ENCODE data around the gene UBB. TPM values are rescaled to one million over a fixed set of nuclear protein-coding genes. Genes with fewer than 3 reads are reported as not detected.

The UBB gene
- total RNA-seq, 1 experiment from 2014 or later: 2,378 TPM

DNA sequence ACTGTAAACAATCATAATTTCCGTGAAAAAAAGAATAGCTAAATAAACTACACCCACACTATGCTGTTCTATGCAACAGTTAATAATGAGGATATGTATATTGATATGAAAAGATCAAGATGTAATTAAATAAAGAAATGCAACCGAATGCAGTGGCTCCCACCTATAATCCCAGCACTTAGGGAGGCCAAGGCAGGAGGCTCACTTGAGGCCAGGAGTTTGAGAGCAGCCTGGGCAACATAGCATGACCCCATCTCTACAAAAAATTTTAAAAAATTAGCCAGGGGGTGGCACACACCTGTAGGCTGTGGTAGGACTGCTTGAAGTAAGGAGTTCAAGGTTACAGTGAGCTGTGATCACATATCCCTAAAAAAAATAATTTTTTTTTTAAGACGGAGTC, 42.5 kb upstream of the UBB start (continued):
- TF ChIP-seq, protein P1, sequence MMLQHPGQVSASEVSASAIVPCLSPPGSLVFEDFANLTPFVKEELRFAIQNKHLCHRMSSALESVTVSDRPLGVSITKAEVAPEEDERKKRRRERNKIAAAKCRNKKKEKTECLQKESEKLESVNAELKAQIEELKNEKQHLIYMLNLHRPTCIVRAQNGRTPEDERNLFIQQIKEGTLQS (IDR thresholded peaks at IDR 0.05): no peak
- TF ChIP-seq SIN3A (IDR thresholded peaks at IDR 0.05; ENCODE audit: low read depth): no peak
- no peak for TF ChIP-seq EGR1 (IDR thresholded peaks at IDR 0.05; ENCODE audit: low read depth)
- no peak for TF ChIP-seq CBX3 (IDR thresholded peaks at IDR 0.05; ENCODE audit: low read depth)
- TF ChIP-seq POLR2AphosphoS5 (IDR thresholded peaks at IDR 0.05; ENCODE audit: low read depth, low read length): no peak
- TF ChIP-seq FOSL1 (IDR thresholded peaks at IDR 0.05; ENCODE audit: low read depth): no peak

DNA sequence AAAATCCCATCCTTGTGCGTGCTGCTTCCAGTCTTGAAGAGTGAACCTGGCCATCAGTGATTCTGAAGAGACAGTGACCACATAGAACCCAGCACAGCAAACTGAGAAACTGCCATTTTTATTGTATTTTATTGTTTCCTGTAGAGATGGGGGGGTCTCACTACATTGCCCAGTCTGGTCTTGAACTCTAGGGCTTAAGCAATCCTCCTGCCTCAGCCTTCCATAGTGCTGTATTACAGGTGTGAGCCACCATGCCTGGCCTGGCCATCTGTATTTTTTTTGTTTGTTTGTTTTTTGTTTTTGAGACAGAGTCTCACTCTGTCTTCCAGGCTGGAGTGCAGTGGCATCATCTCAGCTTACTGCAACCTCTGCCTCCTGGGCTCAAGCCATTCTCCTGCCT, 41.5 kb upstream of the UBB start:
- ATAC-seq: no peak
- CTCF ChIA-PET: interaction anchor here (1.1 kb wide), 1 partner anchor 24 kb away, joined by 3 read pairs; no protein-coding TSS in a partner anchor
- H3K4me3 ChIP-seq (replicated peaks in 1 of 2; ENCODE audit: low read depth in 1 of 2, low read length in 2 of 2): no peak overlapping the region
- no peak overlapping the region for H3K9ac ChIP-seq (ENCODE audit: low read length)
- H3K4me1 ChIP-seq (ENCODE audit: control insufficient read depth in 1 of 2, insufficient read depth in 2 of 2, low read length in 2 of 2): peaks cover 2 to 4% of the 10 kb centered on the region in 2 experiments
- no peak overlapping the region for H3K27ac ChIP-seq (ENCODE audit: low read depth, low read length)
- POLR2A ChIA-PET: no interaction called here
- no peak for TF ChIP-seq POLR2A (IDR thresholded peaks at IDR 0.05; ENCODE audit: borderline replicate concordance, extremely low read depth, insufficient read depth, insufficient read length)
- TF ChIP-seq, protein P2, sequence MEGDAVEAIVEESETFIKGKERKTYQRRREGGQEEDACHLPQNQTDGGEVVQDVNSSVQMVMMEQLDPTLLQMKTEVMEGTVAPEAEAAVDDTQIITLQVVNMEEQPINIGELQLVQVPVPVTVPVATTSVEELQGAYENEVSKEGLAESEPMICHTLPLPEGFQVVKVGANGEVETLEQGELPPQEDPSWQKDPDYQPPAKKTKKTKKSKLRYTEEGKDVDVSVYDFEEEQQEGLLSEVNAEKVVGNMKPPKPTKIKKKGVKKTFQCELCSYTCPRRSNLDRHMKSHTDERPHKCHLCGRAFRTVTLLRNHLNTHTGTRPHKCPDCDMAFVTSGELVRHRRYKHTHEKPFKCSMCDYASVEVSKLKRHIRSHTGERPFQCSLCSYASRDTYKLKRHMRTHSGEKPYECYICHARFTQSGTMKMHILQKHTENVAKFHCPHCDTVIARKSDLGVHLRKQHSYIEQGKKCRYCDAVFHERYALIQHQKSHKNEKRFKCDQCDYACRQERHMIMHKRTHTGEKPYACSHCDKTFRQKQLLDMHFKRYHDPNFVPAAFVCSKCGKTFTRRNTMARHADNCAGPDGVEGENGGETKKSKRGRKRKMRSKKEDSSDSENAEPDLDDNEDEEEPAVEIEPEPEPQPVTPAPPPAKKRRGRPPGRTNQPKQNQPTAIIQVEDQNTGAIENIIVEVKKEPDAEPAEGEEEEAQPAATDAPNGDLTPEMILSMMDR (IDR thresholded peaks at IDR 0.05 in 2 of 3, conservative IDR thresholded peaks at IDR 0.05 in 1 of 3; ENCODE audit: borderline replicate concordance in 1 of 3, insufficient read depth in 1 of 3, low read depth in 2 of 3, low read length in 2 of 3): no peak
- TF ChIP-seq, protein P3, sequence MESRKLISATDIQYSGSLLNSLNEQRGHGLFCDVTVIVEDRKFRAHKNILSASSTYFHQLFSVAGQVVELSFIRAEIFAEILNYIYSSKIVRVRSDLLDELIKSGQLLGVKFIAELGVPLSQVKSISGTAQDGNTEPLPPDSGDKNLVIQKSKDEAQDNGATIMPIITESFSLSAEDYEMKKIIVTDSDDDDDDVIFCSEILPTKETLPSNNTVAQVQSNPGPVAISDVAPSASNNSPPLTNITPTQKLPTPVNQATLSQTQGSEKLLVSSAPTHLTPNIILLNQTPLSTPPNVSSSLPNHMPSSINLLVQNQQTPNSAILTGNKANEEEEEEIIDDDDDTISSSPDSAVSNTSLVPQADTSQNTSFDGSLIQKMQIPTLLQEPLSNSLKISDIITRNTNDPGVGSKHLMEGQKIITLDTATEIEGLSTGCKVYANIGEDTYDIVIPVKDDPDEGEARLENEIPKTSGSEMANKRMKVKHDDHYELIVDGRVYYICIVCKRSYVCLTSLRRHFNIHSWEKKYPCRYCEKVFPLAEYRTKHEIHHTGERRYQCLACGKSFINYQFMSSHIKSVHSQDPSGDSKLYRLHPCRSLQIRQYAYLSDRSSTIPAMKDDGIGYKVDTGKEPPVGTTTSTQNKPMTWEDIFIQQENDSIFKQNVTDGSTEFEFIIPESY (IDR thresholded peaks at IDR 0.05; ENCODE audit: extremely low read depth, insufficient replicate concordance, low read length): no peak
- no TSS peak for BruUV-seq (replicated peaks)
- no peak for DNase-seq (ENCODE audit: low read depth, low spot score)
- RAD21 ChIA-PET (ENCODE audit: low non-redundant PET in 1 of 2, low total read pairs in 2 of 2, uncharacterized antibody in 2 of 2, unreplicated experiment in 2 of 2): no interaction called here
- no peaks in the 10 kb centered on the region for H3K9me3 ChIP-seq (ENCODE audit: control insufficient read depth in 1 of 2, insufficient read depth in 1 of 2, low read depth in 1 of 2, low read length in 2 of 2)
- H3K79me2 ChIP-seq (ENCODE audit: insufficient read depth, low read length): no peaks in the 10 kb centered on the region
- no peaks in the 10 kb centered on the region for H4K20me1 ChIP-seq (ENCODE audit: insufficient read depth)
- no peaks in the 10 kb centered on the region for H3K27me3 ChIP-seq (ENCODE audit: insufficient read depth, low read length)
- H3K4me2 ChIP-seq (ENCODE audit: low read length): no peak overlapping the region
- H3K36me3 ChIP-seq (ENCODE audit: control insufficient read depth in 1 of 2, insufficient read depth in 2 of 2, low read length in 2 of 2): no peaks in the 10 kb centered on the region
- no peak overlapping the region for H2AFZ ChIP-seq (ENCODE audit: low read depth, low read length, poor library complexity, severe bottlenecking)
- intact Hi-C loops (cut with micrococcal nuclease): no loop called here
- H3K9me2 ChIP-seq (ENCODE audit: insufficient read depth): no peaks in the 10 kb centered on the region
